HG03060 (cell line): Measurements from ENCODE around the gene SPDYE2B.
"Not testable (repeated sequence)": the region's sequence is repeated elsewhere in the genome, so short reads cannot be mapped to it uniquely, and the experiment has no call there.

Experiments used
- ATAC-seq: cut with Tn5 transposase; IDR thresholded peaks from one replicate; pipeline ENCODE4 v1.9.1; 2021; ENCODE audit warnings: low read depth, moderate number of reproducible peaks; ENCODE audit not compliant: unreplicated experiment

SPDYE2B gene

DNA sequence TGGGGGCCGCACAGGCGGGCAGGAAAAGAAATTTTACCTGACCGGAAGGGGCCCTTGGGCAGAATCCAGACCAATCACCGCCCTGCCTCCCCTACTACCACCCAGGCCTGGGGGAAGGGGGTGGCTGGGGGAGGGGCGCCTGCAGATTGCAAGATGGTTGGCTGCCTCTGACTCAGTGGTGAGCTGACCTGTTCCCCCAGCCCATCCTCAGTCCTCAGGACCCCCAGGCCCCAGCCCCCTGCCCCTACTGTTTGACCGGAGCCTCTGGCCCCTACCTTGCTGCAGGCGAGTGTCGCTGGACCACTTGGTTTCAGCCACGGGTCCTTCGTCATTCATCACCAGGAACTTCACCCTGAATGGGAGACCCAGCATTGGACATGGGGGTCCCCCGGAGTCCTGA lies 11.3 kb upstream of the SPDYE2B start:
- not testable (repeated sequence) for ATAC-seq

DNA sequence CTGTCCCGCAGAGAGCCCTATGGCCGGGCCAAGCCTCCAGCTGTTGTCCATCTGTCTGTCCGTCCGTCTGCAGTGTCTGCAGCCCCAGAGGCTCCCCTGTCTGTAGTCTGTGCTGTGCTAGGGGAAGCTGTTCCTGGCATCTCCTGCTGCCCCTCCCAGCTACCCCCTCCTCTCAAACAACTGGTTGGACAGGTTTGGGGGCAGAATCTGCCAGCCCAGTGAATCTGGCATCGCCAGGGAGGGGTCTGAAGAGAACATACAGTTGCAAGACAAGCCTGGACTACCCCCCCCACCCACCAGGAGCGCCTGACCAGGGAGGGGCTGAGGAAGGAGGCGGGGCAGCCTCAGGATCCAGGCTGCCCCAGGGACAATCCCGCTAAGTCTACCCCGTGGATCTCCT lies 7.4 kb upstream of the SPDYE2B start, which contains the start of gene UPK3BL1:
TSS of gene UPK3BL1 (minus strand) at position 101 of the 400 bp plus-strand sequence. CDS start at position 51, 50 bp downstream.
- not testable (repeated sequence) for ATAC-seq

DNA sequence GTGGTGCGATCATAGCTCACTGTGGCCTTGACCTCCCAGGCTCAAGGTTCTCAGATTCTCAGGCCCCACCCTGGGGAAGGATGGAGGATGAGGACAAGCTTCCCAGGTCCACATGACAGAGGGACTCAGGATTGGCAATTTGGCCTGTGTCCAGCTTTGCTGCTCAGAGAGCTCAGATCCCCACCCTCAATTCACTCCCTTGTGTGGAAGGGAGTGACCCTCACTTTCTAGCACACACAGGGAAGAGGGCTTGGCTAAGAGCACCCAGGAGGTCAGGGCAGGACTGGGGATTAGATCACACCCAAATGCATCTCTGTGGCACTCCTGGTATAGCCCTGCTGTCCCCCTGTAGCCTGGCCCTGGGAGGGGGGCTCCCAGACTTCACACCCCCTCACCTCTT lies 6.7 kb upstream of the SPDYE2B start:
- ATAC-seq, result not testable (repeated sequence)

DNA sequence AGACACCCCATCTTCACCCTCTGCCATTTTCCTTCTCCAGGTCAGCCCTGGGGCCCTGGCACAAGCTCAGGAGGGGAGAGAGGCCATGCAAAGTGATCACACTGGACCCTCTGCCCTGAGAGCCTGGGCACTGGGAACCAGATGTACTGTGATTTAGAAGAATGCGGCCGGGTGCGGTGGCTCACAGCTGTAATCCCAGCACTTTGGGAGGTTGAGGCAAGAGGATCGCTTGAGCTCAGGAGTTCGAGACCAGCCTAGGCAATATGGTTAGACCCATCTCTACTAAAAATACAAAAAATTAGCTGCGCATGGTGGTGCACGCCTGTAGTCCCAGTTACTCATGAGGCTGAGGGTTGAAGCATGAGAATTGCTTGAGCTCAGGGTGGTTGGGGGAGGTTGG lies 2.3 kb upstream of the SPDYE2B start:
- ATAC-seq, result not testable (repeated sequence)

GRCh38 chr7:102664765-102665164 lies 14.6 kb downstream of the SPDYE2B start:
- not testable (repeated sequence) for ATAC-seq

- ATAC-seq, result not testable (repeated sequence)
Observed at GRCh38 chr7:102666850-102667249, 16.7 kb downstream of the SPDYE2B start.

DNA sequence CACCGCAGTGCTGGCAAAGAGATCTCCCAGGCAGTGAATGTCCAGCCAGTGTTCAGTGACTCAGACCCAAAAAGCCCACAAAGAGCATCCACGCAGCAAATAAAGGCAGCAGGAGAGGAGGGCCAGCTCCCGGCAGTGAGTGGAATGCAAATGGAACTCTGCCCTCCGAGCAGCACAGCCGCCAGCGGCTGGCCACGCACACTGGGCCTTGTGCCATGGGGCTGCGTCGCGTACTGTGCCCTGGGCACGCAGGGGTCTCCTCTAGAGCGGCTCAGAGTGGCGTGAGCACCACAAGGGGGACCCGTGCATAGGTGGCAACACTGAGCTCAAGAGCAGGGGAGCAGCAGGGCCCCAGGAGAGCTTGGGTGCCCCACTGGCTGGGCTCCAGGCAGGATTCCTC lies 17.4 kb downstream of the SPDYE2B start:
- ATAC-seq, result not testable (repeated sequence)

DNA sequence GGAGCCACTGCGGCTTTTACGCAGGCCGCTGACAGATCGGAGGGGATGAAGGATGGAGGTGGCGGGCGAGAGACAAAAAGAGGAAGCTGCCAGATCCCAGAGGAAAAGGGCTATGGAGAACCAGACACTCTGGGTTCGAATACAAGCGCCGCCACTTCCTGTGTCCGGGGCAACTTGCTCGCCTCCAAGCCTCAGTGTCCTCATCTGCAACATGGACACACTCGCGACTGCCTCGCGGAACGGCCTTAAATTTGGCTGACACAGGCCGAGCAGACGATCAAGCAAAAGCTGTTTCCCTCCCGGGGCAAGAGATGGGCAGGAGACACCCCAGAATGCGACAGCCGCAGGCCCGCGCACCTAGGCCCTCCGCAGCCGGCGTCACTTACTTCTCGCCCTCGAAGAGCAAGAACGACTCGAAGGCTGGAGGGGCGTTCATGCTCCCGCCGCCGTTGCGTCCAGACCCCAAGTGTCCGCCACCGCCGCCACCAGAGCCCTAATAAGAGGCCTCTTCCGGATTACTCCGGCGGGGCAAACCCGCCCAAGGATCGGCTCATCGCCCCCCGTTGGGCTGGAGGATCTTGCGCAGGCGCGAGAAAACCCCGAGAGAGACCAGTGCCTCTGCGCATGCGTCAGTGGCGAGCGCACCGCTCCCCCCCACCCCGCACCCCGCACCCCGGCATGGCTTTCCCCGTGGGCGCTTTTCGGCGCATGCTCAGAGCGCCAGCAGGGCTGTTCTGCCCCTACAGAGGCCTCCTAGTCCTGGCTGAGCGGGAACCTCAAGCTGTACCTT lies 21.2 kb downstream of the SPDYE2B start, which contains the start of gene POLR2J2:
TSS of gene POLR2J2 (minus strand) at position 498 of the 790 bp plus-strand sequence. CDS start at position 436, 62 bp downstream.
- peak; percentile 47 for ATAC-seq

DNA sequence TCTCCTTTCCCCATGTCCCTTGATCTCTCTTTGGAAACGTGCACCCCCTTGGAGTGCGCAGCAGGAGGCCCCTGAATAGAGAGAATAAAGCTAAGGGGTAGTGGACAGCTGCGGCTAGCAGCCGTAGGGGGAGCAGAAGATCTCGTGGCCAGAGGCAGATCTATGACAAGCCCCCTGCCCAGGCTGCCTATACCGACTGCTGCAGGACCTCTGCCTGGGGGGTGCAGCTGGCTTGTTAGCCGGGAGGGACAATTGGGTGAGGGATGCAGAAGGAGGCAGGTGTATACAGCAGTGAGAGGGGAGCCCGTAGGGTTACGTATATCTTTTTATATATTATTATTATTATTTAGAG lies 21.8 kb downstream of the SPDYE2B start:
- peak; percentile 31 for ATAC-seq

GRCh38 chr7:102673447-102674067 lies 23.4 kb downstream of the SPDYE2B start:
- ATAC-seq, result not testable (repeated sequence)

DNA sequence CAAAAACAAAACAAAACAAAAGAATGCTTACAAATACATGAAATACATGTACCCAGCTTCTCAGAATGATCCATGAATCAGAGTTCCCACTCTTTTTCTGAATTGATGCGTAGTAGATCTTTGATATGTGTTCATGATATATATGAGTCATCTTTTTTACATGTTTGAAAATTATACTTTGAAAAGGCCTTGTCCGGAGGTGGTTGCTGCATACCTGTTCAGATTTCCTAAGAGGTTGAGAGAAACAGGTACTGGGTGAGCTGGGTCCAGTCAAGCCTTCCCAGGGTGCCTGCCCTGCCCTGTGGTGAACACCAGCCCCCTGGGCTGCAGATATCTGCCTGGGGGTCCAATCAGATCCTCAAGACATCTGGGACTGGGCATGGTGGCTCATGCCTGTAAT lies 25.4 kb downstream of the SPDYE2B start:
- not testable (repeated sequence) for ATAC-seq

GRCh38 chr7:102680780-102681179 lies 30.7 kb downstream of the SPDYE2B start:
- not testable (repeated sequence) for ATAC-seq

GRCh38 chr7:102682560-102682959 lies 32.4 kb downstream of the SPDYE2B start:
- not testable (repeated sequence) for ATAC-seq

DNA sequence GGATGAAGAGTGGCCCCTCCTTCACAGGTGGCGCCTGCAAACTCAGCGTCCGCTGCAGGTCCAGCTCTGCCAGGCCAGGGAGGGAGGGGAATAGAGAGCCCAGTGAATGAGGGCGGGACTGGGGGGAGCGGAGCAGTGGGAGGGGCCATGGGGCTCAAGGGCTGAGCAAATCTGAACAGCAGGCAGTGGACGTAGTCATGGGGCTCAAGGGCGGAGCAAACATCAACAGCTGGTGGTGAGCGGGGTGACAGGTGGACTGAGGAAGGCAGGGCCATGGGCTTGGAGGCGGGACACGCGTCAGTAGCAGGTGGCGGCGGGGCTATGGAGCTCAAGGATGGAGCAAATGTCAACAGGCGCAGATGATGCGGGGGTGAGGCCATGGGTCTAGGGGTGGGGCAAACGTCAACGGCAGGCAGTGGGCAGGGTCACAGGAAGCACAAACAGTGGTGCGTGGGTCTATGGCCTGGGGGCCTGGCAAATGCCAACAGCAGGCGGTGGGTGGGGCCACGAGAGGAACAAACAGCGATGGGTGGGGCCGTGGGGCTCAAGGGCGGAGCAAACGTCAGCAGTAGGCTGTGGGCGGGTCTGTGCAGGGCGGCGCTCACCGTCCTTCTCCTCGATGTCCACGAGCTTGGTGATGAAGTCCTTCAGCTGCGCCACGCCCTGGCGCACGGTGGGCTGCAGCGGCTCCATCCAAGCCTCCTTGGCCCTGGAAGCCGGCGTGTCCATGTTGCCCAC lies 38.3 kb downstream of the SPDYE2B start:
- not testable (repeated sequence) for ATAC-seq

DNA sequence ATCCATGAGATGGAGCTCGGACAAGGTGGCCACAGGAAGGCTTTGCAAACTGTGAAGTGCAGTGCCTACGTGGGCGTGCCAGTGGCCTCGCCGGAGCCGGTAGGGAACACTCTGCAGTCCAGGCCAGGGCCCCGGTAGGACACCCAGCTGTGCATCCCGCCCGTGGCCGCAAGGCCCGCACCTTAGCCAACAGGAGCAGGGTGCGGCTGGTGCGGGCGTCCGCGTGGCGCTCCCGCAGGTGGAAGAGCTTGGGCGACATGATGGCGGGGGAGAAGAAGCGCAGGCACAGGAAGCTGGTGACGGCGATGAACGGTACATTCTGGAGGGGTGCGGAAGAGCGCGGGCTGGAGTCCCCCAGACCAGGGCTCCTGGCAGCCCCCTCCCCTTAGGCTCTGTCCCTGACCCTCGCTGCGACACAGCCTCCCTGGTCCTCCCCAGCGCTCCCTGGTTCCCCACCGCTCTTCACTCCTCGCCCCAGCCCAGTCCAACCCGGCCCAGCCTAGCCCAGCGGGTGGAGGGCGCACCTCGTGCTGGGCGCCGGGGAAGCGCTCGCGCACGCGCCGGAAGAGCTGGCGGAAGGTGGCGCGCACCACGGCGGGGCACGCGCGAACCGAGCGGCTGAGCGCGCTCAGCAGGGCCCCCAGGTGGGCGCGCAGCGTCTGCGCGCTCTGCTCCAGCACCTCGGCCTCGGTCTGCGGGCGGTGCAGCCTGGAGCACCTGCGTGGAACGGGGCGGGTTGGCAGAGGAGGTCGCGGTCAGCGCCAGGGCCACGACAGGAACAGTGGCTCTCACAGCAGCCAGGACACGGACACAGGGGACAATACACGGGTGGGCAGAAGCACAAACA lies 39.5 kb downstream of the SPDYE2B start:
- ATAC-seq, result not testable (repeated sequence)

DNA sequence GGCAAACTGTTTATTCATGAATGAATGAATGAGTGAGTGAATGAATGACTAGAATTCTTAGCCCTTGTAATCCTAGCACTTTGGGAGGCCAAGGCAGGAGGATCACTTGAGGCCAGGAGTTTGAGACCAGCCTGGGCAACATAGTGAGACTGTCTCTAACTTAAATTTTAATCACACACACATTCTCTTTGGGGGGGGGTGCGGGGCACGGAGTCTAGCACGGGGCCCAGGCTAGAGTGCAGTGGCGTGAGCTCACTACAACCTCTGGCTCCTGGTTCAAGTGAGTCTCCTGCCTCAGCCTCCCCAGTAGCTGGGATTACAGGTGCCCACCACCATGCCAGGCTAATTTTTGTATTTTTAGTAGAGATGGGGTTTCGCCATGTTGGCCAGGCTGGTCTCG lies 40.5 kb downstream of the SPDYE2B start:
- not testable (repeated sequence) for ATAC-seq

DNA sequence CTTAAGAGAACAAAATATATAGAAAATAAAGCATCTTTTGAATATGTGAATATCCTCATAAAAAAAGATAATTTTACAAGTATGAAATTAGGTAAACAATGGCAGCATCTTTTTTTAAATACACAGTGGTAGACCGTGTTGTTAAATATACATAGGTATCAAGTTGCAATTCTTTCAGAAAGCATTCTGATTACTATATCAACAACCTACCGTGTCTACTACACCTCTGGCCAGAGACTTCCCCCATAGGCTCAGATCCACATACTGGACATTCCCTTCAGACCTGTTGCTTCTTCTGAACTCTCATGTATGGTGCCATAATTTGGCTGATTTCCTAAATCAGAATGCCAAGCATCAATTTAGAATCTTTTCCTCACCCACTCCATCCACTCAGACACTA lies 43.9 kb downstream of the SPDYE2B start:
- ATAC-seq, result not testable (repeated sequence)

DNA sequence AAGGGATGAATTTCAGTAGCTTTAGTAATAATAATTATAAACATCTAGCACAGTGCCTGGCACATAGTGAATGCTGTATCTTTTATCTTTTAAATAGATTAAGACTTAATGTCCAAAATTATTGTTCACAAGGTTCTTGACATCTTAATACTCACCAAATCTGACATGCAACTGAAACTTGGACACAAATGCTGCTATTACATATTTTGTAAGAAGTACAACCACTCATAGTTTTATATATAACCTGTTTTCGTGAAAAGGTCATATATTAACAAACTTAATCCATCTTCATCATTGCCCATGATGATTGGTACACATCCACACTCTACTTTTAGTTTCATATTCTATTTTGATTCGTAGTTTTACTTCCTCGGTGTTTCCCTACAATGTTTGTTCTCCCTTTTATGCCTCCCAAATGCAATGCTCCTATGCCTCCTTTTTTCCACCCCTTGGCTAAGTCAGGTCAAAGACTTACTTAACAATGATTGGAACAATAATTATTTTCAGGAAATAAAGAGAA lies 45.0 kb downstream of the SPDYE2B start:
- not testable (repeated sequence) for ATAC-seq

DNA sequence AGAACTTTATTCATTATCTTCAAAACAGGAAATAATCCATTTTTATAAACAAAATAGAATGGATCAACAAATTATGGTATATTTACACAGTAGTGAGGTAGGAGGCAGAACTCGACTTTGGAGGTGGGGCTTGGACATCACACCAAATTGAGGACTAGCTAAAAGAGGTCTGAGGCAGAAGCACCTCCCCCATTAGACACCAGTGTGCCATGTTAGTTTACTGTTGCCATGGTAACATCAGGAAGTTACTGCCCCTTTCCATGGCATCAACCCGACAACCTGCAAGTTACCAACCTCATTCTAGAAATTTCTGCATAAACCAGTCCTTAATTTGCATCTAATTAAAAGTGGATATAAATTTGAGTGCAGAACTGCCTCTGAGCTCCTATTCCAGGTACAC lies 45.9 kb downstream of the SPDYE2B start:
- ATAC-seq, result not testable (repeated sequence)
